ENCODE data around the gene JSRP1.

Gene JSRP1

GRCh38 chr19:2217591-2217990 lies 38.6 kb downstream of the JSRP1 start:
- TF ChIP-seq, protein P1, sequence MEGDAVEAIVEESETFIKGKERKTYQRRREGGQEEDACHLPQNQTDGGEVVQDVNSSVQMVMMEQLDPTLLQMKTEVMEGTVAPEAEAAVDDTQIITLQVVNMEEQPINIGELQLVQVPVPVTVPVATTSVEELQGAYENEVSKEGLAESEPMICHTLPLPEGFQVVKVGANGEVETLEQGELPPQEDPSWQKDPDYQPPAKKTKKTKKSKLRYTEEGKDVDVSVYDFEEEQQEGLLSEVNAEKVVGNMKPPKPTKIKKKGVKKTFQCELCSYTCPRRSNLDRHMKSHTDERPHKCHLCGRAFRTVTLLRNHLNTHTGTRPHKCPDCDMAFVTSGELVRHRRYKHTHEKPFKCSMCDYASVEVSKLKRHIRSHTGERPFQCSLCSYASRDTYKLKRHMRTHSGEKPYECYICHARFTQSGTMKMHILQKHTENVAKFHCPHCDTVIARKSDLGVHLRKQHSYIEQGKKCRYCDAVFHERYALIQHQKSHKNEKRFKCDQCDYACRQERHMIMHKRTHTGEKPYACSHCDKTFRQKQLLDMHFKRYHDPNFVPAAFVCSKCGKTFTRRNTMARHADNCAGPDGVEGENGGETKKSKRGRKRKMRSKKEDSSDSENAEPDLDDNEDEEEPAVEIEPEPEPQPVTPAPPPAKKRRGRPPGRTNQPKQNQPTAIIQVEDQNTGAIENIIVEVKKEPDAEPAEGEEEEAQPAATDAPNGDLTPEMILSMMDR (conservative IDR thresholded peaks at IDR 0.05): no peak
- no peak overlapping the region for H3K27ac ChIP-seq

- TF ChIP-seq, protein P1 (conservative IDR thresholded peaks at IDR 0.05): no peak
- no peak overlapping the region for H3K27ac ChIP-seq
Observed at GRCh38 chr19:2216361-2217225, 39.6 kb downstream of the JSRP1 start.

DNA sequence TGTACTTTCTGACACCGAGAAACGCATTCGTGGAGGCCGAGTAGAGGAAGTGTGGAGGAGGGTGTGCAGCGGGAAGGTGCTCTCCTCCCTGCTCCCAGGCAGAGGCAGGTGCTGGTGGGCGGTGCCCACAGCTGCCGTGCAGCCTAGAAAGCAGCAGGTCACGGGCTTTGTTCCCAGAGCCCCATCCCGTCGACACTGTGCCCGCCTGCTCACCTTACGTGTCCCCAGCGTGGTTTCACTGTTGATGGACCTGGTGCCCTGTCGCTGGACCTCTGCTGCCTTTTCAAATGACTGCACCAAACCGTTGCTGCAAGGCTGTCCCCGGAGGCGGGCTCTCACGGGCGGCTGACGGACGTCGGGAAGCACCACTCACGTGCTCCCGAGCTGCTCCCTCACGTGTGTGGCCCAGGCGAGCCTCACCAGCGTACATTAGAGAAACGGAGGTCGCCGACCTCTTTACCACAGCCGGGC lies 40.9 kb downstream of the JSRP1 start:
- TF ChIP-seq, protein P1 (conservative IDR thresholded peaks at IDR 0.05): no peak
- no peak overlapping the region for H3K27ac ChIP-seq

DNA sequence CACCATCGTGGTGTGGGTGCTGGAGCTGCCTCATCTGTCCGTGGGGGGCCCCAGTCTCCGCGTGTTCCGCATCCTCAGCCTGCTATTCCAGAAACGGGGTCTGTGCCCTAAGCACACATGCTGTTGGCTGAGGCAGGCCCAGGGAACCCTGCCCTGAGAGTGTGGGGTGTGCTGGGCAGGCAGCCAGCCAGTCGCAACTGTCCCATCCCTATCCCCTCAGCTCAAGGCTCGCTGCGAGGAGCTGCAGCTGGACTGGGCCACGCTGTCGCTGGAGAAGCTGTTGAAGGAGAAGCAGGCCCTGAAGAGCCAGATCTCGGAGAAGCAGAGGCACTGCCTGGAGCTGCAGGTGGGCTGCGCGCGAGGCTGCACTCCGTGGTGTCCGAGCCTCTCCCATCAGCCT lies 42.0 kb downstream of the JSRP1 start:
- H3K27ac ChIP-seq: no peak overlapping the region
- TF ChIP-seq, protein P1 (conservative IDR thresholded peaks at IDR 0.05): no peak

DNA sequence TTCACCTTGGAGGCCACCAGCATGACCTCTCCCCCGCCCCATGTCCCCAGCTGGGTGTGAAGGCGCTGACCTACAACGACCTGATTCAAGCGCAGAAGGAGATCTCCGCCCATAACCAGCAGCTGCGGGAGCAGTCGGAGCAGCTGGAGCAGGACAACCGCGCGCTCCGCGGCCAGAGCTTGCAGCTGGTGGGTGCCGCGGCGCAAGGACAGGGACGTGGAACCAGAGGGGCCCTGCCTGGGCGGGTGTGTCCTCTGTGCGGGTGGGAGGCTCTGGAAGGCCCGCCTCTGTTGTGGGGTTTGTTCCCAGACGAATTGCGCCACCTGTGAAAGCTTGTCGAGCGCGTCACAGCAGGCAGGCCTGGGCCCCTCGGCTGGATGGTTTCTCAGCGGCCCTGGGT lies 42.4 kb downstream of the JSRP1 start:
- TF ChIP-seq, protein P1 (conservative IDR thresholded peaks at IDR 0.05): no peak
- H3K27ac ChIP-seq: no peak overlapping the region

GRCh38 chr19:2212861-2213711 lies 43.1 kb downstream of the JSRP1 start:
- no peak overlapping the region for H3K27ac ChIP-seq
- TF ChIP-seq, protein P1 (conservative IDR thresholded peaks at IDR 0.05): no peak
